ENCODE data around the gene CYS1.

The CYS1 gene

GRCh38 chr2:10067881-10068280 lies 12.3 kb downstream of the CYS1 start:
- no peak for DNase-seq

GRCh38 chr2:10067330-10067729 lies 12.9 kb downstream of the CYS1 start:
- no peak for DNase-seq

DNA sequence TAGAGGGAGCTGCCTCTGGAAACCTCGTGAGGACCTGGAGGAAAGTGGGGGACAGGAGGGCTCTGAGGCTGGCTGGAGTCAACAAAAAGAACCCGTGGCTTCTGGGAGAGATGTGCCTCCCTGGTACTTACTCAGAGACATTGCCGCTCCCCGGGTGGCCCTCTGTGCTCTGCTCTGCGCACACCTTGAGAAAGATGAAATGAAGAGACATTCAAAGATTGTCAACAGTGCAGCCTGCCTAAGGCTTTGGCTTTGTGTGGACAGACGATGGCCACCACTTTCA lies 14.5 kb downstream of the CYS1 start:
- DNase-seq, result no peak

DNA sequence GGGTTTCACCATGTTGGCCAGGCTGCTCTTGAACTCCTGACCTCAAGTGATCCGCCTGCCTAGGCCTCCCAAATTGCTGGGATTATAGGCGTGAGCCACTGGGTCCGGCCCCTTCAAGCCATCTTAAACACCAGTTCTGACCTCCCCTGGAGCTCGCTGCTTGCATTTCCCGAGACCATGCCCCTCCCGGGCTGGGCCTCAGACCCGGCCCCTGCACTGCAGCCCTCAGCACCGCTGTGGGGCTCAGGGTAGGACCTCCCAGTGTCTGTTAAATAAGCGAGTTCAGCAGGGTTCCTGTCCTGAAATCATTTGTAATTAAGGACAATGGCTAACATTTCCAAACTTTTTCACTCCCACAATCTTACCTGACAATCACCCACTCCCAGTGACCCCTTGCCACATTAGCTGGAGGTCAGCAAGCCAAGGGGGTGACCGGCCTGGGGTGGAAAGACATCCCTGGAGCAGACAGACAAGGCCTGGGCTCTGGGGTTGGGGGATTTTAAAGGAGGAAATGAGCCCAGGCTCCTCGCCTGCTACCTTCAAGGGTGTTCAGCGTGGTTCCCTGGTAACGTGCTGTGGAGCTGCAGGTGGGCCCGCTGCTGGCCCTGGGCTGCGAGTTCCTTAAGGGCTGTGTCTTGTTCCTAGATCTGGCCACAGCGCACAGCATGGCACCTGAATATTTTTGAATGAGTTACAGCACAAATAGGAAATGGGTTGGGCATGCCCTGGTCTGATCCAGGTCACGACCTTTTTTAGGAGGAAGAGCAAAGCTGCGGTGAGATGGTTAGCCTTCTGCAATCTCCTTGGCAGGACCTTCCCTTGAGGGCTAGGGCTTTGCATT lies 15.1 kb downstream of the CYS1 start:
- DNase-seq, result no peak

GRCh38 chr2:10063566-10063965 lies 16.6 kb downstream of the CYS1 start:
- no peak for DNase-seq

- DNase-seq, result no peak
These were observed 17.3 kb downstream of the CYS1 start for GRCh38 chr2:10062931-10063365.

DNA sequence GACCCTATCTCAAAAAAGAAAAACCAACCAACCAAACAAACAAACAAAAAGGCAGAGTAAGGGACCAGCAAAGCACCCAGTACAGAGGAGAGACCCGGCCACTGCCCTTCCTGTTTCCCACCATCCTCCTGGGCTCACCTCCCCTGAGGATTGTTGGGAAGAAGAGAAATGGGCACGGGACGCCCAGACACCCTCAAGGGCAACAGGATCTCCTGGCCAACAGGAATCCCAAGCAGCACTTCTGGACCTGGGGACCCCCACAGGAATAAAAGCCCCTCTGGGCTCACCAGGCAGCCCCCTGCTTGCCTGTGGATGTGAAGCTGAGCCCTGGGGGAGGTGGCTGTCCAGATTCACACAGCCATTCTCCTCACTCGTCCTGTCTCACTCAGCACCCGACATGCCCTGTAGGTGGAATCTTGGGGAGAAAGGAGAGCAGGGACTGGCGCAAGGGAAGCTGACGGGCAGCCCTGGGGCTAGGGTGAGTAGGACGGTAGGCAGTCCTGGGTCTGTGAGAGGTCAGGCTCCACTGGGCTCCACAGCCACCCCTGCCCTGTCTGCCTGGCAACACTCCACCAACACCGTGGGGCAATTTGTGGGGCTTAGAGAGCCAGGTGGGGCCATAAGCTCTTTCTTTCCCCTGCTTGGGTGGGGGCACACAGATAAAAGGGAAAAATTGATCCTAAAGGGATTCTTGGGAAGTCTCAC lies 18.8 kb downstream of the CYS1 start:
- no peak for DNase-seq

GRCh38 chr2:10059552-10060335 lies 20.5 kb downstream of the CYS1 start:
- DNase-seq, result no peak

- no peak for DNase-seq
These were observed 21.2 kb downstream of the CYS1 start for GRCh38 chr2:10059016-10059351.

DNA sequence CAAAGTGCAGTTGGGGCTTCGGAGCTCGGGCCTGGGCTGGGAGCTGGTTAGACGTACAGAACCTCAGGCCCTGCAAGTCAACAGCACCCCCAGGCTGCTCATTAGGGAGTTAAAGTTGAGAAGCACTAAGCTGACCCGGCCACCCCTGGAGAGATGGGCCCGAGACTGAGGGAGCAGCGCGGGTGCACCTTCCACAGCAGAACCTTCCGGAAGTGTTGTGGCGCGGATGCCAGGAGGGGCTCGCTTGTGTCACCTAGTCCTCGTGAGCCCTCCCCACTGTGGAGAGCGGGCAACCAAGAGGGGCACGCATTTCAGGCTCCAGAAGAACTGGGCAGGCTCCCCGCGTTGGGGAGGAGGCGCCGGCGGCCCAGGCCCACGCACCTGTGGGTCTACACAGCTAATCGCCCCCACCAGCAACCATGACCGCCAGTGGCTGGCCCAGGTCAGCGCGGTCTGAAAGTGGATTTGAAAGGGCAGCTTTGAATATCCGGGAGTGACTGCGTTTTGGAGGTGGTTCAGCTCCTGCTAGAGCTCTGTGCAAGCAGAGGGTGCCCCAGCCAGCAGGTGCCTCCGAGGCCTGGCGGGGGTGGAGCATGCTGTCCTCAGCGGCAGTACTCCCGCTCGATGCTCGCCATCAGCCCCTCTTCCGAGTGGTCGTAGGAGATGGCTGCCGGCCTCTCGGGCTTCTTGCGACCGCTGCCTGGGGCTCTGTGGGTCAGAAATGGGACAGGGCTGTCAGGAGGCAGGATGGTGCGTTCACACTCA lies 21.8 kb downstream of the CYS1 start:
- DNase-seq, result no peak

DNA sequence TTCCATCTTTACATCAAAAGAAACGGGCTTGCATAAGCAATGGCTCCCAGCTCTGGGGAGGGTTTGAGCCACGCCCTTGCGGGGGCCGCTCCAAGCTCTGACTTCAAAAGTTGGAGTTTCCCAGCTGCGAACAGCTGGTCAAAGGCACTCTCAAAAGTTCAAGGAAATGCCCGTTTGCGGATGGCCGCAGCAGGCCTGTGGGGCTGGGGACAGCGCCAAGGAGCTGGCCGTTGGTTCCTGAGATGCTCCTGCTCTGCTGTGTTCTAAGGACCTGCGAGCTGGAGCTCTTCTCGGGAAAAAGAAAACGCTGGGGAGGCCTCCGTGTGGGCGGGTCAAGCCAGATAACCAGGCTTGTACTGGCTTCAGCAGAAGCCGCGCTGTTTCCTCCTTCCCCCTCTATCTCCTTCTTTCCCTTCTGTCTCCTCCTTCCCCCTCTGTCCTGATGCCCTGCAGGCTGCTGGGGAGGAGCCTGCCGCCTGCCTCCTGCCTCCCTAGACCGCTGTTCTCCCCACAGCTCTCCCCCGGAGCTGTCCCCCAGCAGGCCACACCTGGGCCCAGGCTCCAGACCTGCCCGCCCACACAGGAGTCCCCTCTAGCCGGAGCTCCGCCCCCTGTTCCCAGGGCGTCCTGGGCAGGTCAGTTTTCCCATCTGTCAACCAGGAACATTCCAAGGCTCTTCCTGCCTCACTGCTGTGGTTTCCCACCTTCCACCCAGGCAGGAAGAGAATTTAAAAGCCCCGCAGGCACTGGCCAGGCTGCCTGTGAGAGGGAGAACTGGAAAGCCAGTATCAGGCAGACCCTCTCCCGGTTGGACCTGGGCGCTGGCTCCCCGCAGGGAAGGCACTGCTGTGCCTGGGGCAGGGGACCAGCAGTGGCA lies 22.7 kb downstream of the CYS1 start:
- no peak for DNase-seq

- DNase-seq, result no peak
These were observed 23.8 kb downstream of the CYS1 start for GRCh38 chr2:10056439-10056838.

GRCh38 chr2:10054976-10055375 lies 25.2 kb downstream of the CYS1 start:
- DNase-seq, result no peak

GRCh38 chr2:10054424-10054823 lies 25.8 kb downstream of the CYS1 start:
- DNase-seq, result no peak

DNA sequence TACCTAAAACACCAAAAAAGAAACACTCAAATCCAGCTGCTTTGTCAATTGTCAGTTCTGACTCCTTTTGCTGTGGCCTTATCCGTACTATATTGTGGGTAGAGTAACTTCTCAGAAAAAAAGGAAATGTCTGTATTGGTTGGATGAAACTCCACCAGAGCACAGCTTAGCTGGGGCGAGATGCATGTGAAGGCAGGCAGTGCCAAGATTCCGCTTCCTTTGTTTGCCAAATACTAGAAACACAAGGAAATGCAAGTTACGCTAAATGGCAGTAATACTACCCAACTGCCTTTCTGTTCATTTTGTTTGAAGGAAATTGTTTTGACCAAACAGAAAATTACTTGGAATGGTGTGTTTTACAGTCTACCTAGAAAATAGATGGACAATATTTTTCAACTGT lies 26.9 kb downstream of the CYS1 start:
- DNase-seq, result no peak

DNA sequence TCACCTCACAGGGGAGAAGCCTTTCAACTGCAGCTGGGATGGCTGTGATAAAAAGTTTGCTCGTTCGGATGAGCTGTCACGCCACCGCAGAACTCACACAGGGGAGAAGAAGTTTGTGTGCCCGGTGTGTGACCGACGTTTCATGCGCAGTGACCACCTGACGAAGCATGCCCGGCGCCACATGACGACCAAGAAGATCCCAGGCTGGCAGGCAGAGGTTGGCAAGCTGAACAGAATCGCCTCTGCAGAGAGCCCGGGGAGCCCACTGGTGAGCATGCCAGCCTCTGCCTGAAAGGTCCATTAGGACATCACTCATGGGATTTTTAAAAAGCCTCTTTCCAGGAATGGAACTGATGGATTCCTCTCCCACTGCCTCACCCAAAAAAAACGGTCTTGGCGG lies 28.0 kb downstream of the CYS1 start:
- DNase-seq, result no peak

GRCh38 chr2:10048501-10049171 lies 31.6 kb downstream of the CYS1 start:
- no peak for DNase-seq

DNA sequence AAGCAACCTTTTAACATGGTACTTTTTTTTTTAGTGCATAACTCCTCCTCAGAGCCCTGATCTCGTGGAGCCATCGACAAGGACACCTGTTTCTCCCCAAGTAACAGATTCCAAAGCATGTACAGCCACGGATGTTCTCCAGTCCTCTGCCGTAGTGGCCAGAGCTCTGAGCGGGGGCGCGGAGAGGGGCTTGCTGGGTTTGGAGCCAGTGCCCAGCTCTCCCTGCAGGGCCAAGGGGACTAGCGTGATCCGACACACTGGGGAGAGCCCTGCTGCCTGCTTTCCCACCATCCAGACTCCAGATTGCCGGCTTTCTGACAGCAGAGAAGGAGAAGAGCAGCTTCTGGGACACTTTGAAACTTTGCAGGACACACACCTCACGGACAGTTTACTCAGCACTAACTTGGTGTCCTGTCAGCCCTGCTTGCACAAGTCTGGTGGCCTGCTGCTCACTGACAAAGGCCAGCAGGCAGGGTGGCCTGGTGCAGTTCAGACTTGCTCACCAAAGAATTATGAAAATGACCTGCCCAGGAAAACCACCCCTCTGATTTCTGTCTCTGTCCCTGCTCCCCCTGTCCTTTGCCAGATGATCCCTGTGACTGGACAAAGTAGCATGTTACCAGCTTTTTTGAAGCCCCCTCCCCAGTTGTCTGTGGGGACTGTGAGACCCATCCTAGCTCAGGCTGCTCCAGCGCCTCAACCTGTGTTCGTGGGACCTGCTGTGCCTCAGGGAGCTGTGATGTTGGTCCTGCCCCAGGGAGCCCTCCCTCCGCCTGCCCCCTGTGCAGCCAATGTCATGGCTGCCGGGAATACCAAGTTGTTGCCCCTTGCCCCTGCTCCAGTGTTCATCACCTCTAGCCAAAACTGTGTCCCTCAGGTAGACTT lies 32.4 kb downstream of the CYS1 start:
- DNase-seq, result no peak

- no peak for DNase-seq
These were observed 33.3 kb downstream of the CYS1 start for GRCh38 chr2:10046931-10047330.

DNA sequence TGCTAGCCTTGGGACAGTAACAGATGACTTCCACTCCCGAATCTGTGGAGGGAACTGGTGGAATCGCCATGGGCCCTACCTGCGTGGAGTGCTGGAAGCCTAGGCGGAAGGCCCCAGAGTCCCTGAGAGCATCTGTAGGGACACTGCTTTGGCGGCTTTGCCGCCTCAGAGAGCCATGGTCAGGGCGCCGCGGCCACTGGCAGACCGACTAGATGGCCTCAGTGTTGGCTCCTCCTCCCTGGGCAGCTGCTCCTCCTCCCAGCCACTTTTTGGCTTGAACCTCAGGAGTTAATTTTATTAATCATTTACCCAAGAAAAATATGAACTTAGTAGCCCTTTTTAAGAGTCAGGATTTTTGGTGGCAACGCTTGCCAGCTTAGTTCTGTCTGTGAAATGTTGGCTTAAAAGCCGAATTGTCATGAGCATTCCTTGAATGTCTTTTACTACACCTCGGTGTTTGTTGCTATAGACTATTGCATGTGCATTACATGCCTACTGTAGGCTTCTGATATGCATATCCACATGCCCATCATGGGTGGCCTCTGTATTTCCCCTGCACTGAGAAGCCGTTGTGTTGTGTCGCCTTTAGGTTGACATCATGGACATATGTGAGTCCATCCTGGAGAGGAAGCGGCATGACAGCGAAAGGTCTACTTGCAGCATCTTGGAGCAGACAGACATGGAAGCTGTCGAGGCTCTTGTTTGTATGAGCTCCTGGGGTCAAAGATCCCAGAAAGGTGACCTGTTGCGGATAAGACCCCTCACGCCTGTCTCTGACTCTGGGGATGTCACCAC lies 34.5 kb downstream of the CYS1 start:
- DNase-seq, result no peak

Measured in activated CD4-positive, alpha-beta T cell treated with anti-CD3 and anti-CD28 coated beads, Interleukin-2, amount 50 U/mL, for 4 hours (primary cell).